H1 (cell line): Measurements from ENCODE around the gene EXOC6. TPM values are rescaled to one million over a fixed set of nuclear protein-coding genes. Genes with fewer than 3 reads are reported as not detected.

Experiments
- BACH1 ChIP-seq: IDR thresholded peaks from 2 replicates; pipeline ENCODE4 v1.6.1; 2012; ENCODE audit warnings: low read length, improper control_type of control experiment
- CHD7 ChIP-seq: fragments of 300-600 bp; sonication (generic); IDR thresholded peaks from 2 replicates; pipeline ENCODE4 v1.7.1; 2012; ENCODE audit warnings: low read length, moderate library complexity, mild to moderate bottlenecking, inconsistent platforms; ENCODE audit not compliant: insufficient replicate concordance
- PHF8 ChIP-seq: fragments of 200-600 bp; sonication (generic); conservative IDR thresholded peaks from 2 replicates; pipeline ENCODE4 v1.7.1; 2012; ENCODE audit warnings: low read depth, mild to moderate bottlenecking, inconsistent platforms, low read length, moderate library complexity
- RBBP5 ChIP-seq: IDR thresholded peaks from 2 replicates; pipeline ENCODE4 v1.7.1; 2012; ENCODE audit warnings: low read depth, mild to moderate bottlenecking, inconsistent platforms, low read length, moderate library complexity, borderline replicate concordance
- SUZ12 ChIP-seq: fragments of 200-600 bp; sonication (generic); IDR thresholded peaks from 2 replicates; pipeline ENCODE4 v1.6.1; 2012; ENCODE audit warnings: mild to moderate bottlenecking, inconsistent platforms, low read length, moderate library complexity, mixed read lengths
- TBP ChIP-seq: IDR thresholded peaks from 2 replicates; pipeline ENCODE4 v1.6.1; 2011; ENCODE audit warnings: low read depth, low read length, improper control_type of control experiment
- polyA plus RNA-seq, 7 experiments: library from polyadenylated mRNA; depleted of rRNA in 3 of 7; stranded (reverse) in 5 of 7; unstranded in 2 of 7; fragments of >200 nt in 5 of 7; fragments of 200-250 nt in 2 of 7; gene quantifications; 1 replicate in 5 of 7; 2 replicates in 1 of 7; 4 replicates in 1 of 7; pipeline versions ENCODE4 v1.2.1 to v1.2.3, GENCODE V29; 2011 to 2013; ENCODE audit warnings: missing spikeins in 2 of 7, mixed read lengths in 2 of 7
- total RNA-seq: library from RNA; stranded (reverse); fragmentation: NEBNext Ultra II Directional; extraction: Animal tissue kit (Norgen Biotek cat#: 25700); gene quantifications from 2 replicates; pipeline ENCODE4 v1.2.1, GENCODE V29; 2021

The EXOC6 gene
- total and polyA plus RNA-seq, 2 of the 8 experiments (the other 6 are each of a cell fraction or from before 2014, with no cell fraction given) = 1.7 to 4.5 TPM

GRCh38 chr10:93058139-93058538, 209.8 kb downstream of the EXOC6 start (continued):
- TF ChIP-seq CHD7 (no peak), BACH1 (no peak), PHF8 (no peak), TBP (no peak), RBBP5 (no peak), SUZ12 (no peak)
